ENCODE measurements around the gene MRPL53. TPM values are rescaled to one million over a fixed set of nuclear protein-coding genes. Genes with fewer than 3 reads are reported as not detected.

MRPL53 gene
- total and polyA plus RNA-seq, 2 of the 8 experiments (the other 6 are each of a cell fraction or from before 2014, with no cell fraction given) = 36.6 to 46.3 TPM

DNA sequence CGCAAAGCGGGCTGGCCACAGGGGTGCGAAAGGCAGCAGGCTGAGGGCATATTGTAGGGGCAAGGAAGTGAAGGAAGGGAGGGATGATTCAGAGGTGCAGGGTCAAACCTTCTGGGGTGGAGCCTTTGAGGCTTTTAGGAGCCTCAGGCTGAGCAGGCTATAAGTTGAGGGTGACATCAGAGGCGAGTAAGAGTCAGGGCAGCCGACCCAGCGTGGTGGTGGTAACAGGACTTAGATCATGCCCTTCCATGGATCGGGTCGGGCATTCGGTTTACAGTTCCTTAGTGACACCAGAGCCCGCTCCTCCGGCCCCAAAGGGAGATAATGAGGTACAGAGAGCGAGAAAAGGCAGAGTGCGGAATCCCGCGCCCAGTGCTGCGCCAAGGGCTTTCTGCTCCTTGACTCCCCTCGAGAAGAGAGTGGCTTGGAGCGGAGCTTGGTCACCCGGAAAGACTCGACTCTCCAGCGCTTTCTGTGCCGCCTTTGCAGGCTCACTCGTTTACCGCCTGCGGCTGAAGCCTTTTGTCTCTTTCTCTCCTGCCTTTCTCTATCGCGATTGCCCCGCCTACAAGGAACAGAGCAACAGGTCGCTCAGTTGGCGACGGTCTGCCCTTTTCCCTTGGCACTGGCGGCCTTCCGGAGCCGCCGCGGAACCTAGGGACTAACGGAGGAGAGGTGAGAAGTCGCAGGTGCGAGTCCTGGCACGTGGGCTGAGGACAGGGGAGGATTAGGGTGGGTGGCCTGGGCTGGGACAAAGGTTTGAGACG is 26.2 kb upstream of the MRPL53 start:
- peak overlapping the region; percentile 20 to 57 (median 46); a peak in 7 of 8 replicates for H3K4me3 ChIP-seq (ENCODE audit: extremely low read depth in 1 of 4, insufficient read depth in 2 of 4, low read depth in 3 of 4, low read length in 4 of 4)
- POLR2A ChIA-PET (ENCODE audit: partially characterized antibody) = interaction anchor here (0.7 to 9.4 kb wide), 16 partner anchors 8 to 86 kb away, joined by 3 to 73 read pairs (median 5); partner anchors contain the start of genes AUP1, CCDC142, DQX1 and HTRA2
- H2AFZ ChIP-seq (ENCODE audit: low read length) = peak overlapping the region; percentile 47
- no peak overlapping the region for H2AK5ac ChIP-seq (ENCODE audit: low read depth, low read length)
- peak overlapping the region; percentile 78 to 97 for H3K4me2 ChIP-seq (ENCODE audit: insufficient read depth in 1 of 2, low read depth in 2 of 2, low read length in 2 of 2)
- H2BK12ac ChIP-seq (ENCODE audit: low read depth, low read length) = peak overlapping the region; percentile 94; the same call in 1 of the 2 replicates
- peak overlapping the region; percentile 90 for H4K8ac ChIP-seq (ENCODE audit: extremely low read depth, insufficient read depth, low read length)
- DNase-seq (ENCODE audit: low read depth in 1 of 2, low spot score in 2 of 2) = peak in 1 of 2 experiments; percentile 83
- H3K56ac ChIP-seq (replicated peaks; ENCODE audit: insufficient read length, low read depth, low read length) = no peak overlapping the region
- H3K36me3 ChIP-seq (ENCODE audit: control insufficient read depth in 2 of 4, insufficient read depth in 4 of 4, low read length in 3 of 4) = no peaks in the 10 kb centered on the region; a peak in 1 of 8 replicates
- no peak overlapping the region for H3K23ac ChIP-seq (ENCODE audit: insufficient read length)
- H2BK120ac ChIP-seq (replicated peaks; ENCODE audit: low read depth, low read length) = no peak overlapping the region
- 0 out of 2 replicates have a peak overlapping the region, but pooled peaks have one; percentile 72 for H2BK15ac ChIP-seq (ENCODE audit: low read length)
- 2% methylated on average over 40 of the region's 41 CpGs; no CpG with 5 or more reads in 1 of the 2 experiments for WGBS, 2 experiments (ENCODE audit: extremely low coverage in 1 of 2, insufficient coverage in 1 of 2, insufficient read length in 1 of 2, insufficient replicate concordance in 2 of 2, low coverage in 1 of 2, low lambda C conversion rate in 2 of 2, missing lambda C conversion rate in 1 of 2)
- H3K79me1 ChIP-seq (ENCODE audit: low read depth, low read length) = no peaks in the 10 kb centered on the region
- peaks cover 7 to 53% (median 31%) of the 10 kb centered on the region in 4 experiments for H3K4me1 ChIP-seq (replicated peaks in 1 of 4; ENCODE audit: control insufficient read depth in 3 of 4, insufficient read depth in 4 of 4, low read length in 3 of 4)
- no peaks in the 10 kb centered on the region for H3K9me3 ChIP-seq (ENCODE audit: insufficient read depth in 2 of 2, low read depth in 1 of 2, low read length in 1 of 2)
- CTCF ChIA-PET (ENCODE audit: partially characterized antibody) = interaction anchor here (0.6 to 5.1 kb wide), 7 partner anchors 11 to 90 kb away, joined by 3 to 24 read pairs (median 8); partner anchors contain the start of genes CCDC142 and TTC31
- no peak overlapping the region for H3K9ac ChIP-seq (replicated peaks in 1 of 4; ENCODE audit: extremely low read depth in 1 of 4, low read depth in 3 of 4, low read length in 3 of 4)
- no peaks in the 10 kb centered on the region for H3K79me2 ChIP-seq (ENCODE audit: control insufficient read depth in 1 of 2, insufficient read depth in 2 of 2, low read length in 2 of 2)
- H2BK5ac ChIP-seq (ENCODE audit: low read depth, low read length) = 0 out of 2 replicates have a peak overlapping the region, but pooled peaks have one; percentile 26
- H3K27ac ChIP-seq (ENCODE audit: low read depth, low read length) = no peak overlapping the region
- no peak for FAIRE-seq
- H2BK20ac ChIP-seq (ENCODE audit: low read length) = peak overlapping the region; percentile 48
- H3K18ac ChIP-seq (ENCODE audit: extremely low read depth, low read length) = peak overlapping the region; percentile 96
- no peak overlapping the region for H4K5ac ChIP-seq (ENCODE audit: insufficient read length, low read depth, low read length)
- peaks cover 32% of the 10 kb centered on the region; the same call in 1 of the 2 replicates for H3K23me2 ChIP-seq (ENCODE audit: low read depth, low read length)
- H3K4ac ChIP-seq (replicated peaks; ENCODE audit: insufficient read length, low read depth, low read length) = no peak overlapping the region
- H3K27me3 ChIP-seq (replicated peaks in 1 of 4; ENCODE audit: control insufficient read depth in 3 of 4, extremely low read depth in 1 of 4, insufficient read depth in 3 of 4, low read length in 3 of 4) = peaks cover 75 to 88% (median 87%) of the 10 kb centered on the region in 4 experiments
- H4K20me1 ChIP-seq (replicated peaks in 1 of 2; ENCODE audit: control insufficient read depth in 1 of 2, insufficient read depth in 2 of 2, low read length in 2 of 2) = peaks cover 0 to 16% of the 10 kb centered on the region in 2 experiments
- H4K91ac ChIP-seq (replicated peaks; ENCODE audit: insufficient read length, low read length) = peak overlapping the region; percentile 62
- no peak overlapping the region for H3K14ac ChIP-seq (ENCODE audit: insufficient read length)
- TF ChIP-seq POLR2AphosphoS5 (IDR thresholded peaks at IDR 0.05; ENCODE audit: low read depth, low read length) (0 out of 2 replicates have a peak, but pooled peaks have one; percentile 22), TCF12 (IDR thresholded peaks at IDR 0.05; ENCODE audit: low read depth, low read length) (no peak), CTBP2 (IDR thresholded peaks at IDR 0.05; ENCODE audit: borderline replicate concordance, insufficient read depth, insufficient read length, low read length) (peak; percentile 53), TAF7 (optimal IDR thresholded peaks at IDR 0.05; ENCODE audit: borderline replicate concordance, low read depth, low read length) (peak; percentile 17), CHD2 (IDR thresholded peaks at IDR 0.05; ENCODE audit: low read length) (peak; percentile 52), BACH1 (IDR thresholded peaks at IDR 0.05; ENCODE audit: low read length) (peak; percentile 93), SRF (IDR thresholded peaks at IDR 0.05; ENCODE audit: low read depth, low read length) (no peak), RNF2 (IDR thresholded peaks at IDR 0.05; ENCODE audit: borderline replicate concordance, low read depth, low read length, missing control alignments, poor library complexity, severe bottlenecking) (peak; percentile 71), POU5F1 (IDR thresholded peaks at IDR 0.05; ENCODE audit: low read depth, low read length) (no peak)
- TF ChIP-seq, protein P1, sequence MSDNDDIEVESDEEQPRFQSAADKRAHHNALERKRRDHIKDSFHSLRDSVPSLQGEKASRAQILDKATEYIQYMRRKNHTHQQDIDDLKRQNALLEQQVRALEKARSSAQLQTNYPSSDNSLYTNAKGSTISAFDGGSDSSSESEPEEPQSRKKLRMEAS (IDR thresholded peaks at IDR 0.05) = peak; percentile 87
